NCI-H2107 treated with DMSO at 0.1 percent for 48 hours (cell line): ENCODE results near the gene UBR1.
"Not testable (repeated sequence)": the region's sequence is repeated elsewhere in the genome, so short reads cannot be mapped to it uniquely, and the experiment has no call there.

ENCODE experiments used
- DNase-seq: peaks from one replicate; lab custom pipeline; 2025; ENCODE audit not compliant: unreplicated experiment; lab: John Stamatoyannopoulos, UW

The UBR1 gene

DNA sequence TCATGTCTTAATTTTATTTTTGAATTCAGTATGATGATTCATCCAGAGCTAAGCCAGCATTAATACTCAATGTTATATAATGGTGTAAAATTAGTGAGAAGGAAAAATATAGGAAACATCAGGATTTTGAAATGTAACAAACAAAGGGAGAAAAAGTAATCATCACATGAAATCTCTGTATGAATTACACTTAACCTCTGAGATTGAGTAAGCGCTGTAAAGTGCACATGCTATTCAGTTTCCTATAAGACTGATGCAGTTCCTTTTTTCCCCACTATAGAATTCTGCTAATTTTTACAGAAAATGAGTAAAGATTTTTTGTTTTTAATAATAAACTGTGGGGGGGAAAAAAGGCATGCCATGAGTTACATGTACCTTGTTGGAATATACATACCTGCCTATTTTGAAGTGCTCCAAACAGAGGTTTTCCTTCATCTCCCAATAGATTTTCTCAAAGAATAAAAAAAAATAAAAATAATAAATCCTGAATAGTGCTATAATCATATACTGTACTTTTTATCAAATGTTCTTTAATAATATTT is 121.3 kb downstream of the UBR1 start:
- no peak for DNase-seq

DNA sequence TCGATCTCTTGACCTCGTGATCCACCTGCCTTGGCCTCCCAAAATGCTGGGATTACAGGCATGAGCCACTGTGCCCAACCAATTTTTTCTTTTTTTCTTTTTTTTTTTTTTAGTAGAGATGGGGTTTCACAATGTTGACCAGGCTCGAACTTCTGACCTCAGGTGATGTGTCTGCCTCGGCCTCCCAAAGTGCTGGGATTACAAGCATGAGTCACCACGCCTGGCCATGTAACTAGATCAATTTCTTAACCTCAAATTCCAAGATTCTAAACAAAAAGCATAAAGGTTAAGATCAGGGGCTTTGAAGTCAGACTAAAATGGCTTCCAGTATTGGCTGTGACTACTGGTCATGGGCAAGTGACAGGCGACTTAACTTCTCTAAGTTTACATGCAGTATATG is 126.7 kb downstream of the UBR1 start:
- DNase-seq, result not testable (repeated sequence)

DNA sequence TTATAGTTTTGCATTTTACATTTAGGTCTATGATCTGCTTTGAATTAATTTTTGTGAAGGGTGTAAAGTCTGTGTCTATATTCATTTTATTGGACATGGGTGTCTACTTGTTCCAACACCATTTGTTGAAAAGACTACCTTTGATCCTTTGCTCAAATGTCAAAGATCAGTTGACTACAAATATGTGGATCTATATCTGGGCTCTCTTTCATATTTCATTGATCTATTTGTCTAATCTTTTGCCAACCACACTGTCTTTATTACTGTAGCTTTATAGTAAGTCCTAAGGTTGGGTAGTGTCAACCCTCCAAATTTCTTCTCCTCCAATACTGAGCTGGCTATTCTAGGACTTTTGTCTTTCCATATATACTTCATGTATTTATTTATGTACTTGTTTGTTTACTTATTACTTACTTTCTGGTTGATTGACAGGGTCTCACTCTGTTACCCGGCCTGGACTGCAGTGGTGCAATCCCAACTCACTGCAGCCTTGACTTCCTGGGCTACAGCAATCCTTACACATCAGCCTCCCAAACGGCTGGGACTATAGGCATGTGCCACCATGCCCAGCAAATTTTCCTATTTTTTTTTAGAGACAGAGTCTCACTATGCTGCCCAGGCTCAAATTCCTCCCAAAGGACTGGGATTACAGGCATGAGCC is 131.5 kb downstream of the UBR1 start:
- no peak for DNase-seq

DNA sequence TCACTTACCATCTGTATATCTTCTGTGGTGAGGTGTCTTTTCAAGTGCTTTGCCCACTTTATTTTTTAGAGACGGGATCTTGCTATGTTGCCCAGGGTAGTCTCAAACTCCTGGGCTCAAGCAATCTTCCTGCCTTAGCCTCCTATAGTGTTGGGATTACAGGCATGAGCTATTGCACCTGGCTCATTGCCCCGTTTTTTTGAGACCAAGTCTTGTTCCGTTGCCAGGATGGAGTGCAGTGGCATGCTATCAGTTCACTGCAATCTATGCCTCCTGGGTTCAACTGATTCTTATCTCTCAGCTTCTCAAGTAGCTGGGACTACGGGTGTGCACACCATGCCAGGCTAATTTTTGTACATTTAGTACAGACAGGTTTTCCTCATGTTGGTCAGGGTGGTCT is 132.7 kb downstream of the UBR1 start:
- no peak for DNase-seq

DNA sequence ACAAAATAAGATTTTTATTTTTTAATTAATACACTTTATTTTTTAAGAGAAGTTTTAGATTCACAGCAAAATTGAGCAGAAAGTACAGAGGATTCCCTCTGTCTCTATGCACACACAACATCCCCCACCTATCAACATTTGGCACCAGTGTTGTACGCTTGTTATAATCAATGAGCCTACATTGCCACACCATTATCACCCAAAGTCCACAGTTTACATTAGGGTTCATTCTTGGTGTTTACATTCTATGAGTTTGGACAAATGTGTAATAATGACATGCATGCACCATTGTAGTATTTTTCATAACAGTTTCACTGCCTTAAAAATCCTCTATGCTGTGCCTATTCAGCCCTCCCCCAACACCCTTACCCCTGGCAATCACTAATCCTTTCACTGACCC is 134.0 kb downstream of the UBR1 start:
- DNase-seq, result no peak

DNA sequence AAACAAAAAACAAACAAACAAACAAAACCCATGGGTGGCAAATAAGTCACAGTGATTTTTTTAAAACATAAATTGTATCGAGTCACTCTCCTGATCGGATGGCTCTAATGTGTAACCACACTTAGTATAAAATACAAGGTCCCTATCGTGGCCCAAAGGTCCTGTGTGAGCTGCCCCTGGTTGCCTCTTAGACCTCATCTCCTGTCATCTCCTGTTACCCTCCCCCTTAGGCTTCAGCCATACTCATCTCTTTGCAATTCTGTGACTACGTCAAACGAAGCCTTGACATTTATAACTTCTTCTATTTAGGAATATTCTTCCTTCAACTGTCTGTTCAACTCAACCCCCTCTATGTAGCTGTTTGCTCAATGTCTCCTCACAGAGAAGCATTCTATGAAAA is 141.4 kb downstream of the UBR1 start:
- no peak for DNase-seq

DNA sequence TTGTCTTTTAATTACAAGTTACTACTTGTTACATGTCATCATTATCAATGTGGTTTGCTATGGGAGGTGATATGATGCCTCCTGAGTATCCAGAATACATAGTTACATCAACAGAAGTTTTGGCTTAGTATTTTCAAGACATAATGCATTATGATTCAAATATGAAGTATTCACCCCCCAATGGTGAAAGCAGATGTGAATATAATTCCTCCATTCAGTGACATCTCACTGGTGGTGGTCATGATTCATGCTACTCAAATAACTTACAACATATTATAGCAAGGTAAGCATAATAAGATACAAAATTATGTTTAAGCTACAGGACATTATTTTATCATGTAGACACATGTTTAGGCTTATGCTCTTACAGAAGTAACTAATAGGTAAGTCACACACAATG is 150.3 kb downstream of the UBR1 start:
- no peak for DNase-seq

DNA sequence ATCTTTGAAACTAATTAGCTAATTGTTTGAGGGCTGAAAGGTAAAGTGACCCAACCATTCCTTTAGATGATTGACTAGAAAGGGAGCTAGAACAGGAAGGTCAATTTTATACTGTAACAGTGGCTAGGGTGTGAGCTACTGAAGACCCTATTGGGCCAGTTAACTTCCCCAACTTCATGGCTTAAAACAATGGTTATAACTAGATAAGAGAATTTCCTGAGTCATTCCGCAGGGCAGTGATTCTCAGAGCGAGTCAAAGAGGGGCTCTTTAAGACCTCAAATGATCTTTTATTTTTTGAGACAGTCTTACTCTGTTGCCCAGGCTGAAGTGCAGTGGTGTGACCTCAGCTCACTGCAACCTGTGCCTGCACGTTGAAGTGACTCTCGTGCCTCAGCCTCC is 151.5 kb downstream of the UBR1 start:
- no peak for DNase-seq

DNA sequence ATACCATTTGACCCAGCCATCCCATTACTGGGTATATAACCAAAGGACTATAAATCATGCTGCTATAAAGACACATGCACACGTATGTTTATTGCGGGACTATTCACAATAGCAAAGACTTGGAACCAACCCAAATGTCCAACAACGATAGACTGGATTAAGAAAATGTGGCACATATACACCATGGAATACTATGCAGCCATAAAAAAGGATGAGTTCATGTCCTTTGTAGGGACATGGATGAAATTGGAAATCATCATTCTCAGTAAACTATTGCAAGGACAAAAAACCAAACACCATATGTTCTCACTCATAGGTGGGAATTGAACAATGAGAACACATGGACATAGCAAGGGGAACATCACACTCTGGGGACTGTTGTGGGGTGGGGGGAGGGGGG is 156.9 kb downstream of the UBR1 start:
- DNase-seq, result not testable (repeated sequence)

DNA sequence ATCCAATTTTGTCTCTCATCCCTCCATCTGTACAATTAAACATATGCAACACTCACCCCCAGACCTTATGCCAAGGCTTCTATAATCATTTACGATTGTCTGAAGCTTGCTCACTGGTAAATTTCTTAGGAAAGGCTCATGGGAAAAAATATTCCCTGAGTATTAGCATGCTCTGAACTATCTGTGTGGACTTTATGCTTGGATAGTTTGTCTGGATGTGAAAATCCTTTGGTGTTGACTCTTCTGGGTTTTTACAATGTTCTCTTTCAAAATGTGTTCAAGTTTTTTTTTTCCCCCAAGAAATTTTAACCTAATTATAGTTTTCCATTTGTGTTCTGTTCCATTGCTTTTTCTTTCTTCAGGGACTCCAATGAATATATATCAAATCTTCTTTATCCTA is 165.3 kb downstream of the UBR1 start:
- no peak for DNase-seq

DNA sequence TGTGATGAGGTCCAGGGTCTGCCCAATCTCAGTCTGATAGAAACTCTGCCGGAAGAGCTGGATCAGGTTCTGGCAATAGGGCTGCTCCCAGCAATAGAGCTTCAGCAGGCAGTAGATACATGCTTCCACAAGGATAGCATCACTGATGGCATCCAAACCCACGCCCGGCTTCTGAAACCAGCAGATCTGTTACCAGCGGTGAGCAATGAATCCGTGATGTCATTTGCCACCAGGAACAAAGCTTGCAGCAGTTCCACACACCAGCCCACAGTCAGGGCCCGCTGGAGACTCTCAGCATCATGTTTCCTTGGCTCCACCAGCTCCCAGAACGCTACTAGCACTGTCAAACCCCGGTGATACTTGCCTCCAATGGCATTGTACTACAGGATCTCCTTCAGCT is 166.0 kb downstream of the UBR1 start:
- no peak for DNase-seq

DNA sequence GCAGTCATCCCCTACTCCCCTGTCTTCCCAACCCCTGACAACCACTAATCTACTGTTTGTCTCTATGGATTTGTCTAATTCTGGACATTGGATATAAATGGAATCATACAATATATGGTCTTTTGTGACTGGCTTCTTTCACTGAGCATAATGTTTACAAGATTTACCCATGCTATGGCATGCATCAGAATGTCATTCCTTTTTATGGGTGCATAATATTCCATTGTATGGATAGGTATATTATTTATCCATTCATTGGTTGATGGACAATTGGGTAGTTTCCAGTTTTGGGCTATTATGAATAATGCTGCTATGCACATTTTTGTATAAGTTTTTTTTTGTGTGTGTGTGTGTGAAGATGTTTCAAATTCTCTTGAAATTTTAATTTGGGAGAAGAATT is 168.7 kb downstream of the UBR1 start:
- no peak for DNase-seq

DNA sequence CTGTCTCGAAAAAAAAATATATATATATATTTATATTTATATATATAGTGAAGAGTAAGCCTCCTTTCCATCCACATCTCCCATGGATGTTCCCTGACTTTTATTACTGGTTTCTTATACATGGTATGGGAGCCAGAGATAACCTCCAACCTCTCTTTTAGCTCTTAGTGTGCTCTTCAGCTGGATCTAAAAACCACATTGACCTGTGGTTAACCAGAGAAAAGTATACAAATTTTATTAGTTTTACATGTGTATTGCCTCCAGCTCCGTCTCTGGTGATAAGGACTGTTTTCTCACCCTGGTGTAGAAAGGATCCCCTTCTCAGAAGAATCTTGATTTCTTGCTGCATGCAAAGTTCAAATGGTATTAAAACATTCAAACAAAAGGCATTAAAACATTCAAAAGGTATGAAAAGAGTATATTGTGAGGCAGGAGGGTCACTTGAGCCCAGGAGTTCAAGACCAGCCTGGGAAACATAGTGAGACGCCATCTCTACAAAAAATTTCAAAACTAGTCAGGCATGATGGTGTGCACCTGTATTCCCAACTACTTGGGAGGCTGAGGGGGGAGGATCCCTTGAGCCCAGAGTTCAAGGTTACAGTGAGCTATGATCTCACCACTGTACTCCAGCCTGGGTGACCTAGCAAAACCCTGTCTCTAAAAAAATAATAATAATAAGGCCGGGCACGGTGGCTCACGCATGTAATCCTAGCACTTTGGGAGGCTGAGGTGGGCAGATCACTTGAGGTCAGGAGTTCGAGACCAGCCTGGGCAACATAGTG is 171.8 kb downstream of the UBR1 start:
- DNase-seq, result no peak

DNA sequence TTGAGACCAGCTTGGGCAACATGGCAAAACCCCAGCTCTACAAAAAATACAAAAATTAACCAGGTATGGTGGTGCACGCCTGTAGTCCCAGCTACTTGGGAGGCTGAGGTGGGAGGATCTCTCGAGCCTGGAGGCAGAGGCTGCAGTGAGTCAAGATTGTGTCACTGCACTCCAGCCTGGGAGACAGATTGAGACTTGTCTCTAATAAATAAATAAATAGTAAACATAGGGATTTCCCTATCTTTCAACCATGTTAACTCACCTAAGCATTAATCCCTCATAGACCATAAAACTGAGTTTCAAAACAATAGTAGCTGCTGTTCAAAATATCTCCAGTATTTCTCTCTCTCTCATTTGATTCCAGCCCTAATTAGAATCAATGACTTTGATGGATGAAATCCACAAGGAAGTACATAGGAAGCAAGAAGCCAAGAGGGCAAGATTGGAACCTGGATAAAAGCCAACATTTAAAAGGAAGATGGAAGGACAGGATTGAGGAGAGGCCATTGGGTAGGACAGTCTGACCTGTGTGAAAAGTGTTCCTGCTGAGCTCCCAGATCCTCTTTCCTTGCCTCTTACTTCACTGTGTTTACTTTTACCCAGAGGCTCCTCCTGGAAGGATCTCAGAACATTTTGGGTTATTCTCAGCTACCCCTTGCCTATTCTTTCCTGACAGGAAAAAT is 172.9 kb downstream of the UBR1 start:
- DNase-seq, result no peak

DNA sequence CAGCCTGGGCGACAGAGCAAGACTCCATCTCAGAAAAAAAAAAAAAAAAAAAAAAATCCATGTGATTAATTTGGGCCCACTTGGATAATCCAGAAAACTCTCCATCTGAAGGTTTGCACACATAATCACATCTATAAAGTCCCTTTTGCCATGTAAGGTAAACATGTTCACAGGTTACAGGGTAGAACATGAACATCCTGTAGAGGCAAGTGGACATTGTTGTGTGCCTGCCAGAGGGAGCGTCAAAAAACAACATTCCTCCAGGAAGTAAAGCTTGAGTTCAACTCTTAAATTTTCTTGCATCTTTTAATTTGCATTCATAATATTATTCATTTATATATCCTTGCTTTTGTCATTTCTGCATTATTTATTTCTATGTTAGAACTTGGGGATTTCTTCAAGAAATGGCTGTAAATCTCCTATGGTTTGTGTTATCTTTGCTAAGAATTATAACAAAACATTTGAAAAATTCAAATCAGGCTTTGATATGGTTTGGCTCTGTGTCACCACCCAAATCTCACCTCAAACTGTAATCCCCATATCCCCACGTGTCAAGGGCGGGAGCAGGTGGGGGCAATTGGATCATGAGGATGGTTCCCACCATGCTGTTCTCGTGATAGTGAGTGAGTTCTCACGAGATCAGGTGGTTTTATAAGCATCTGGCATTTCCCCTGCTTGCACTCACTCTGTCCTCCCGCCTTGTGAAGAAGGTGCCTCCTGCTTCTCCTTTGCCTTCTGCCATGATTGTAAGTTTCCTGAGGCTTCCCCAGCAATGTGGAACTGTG is 173.9 kb downstream of the UBR1 start:
- DNase-seq, result no peak

DNA sequence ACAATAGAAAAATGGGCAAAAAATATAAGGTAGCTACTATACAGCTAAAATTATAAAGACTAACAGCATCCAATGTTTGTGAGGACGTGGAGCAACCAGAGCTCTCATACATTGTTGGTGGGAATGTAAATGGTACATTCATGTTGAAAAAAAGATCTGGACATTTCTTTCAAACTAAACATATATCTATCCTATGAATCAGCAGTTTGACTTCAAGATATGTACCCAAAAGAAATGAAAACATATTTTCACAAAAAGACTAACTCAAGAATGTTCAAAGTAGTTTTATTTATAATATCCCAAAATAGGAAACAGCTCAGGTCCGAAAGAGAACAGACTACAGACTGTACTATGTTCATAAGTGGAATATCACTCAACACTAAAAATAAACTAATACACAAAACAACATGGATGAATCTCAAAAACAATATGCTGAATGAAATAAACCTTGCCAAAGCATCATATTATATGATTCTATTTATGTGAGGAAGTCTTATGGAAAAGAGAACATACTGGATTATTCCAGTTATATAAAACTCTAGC is 176.5 kb downstream of the UBR1 start:
- no peak for DNase-seq

DNA sequence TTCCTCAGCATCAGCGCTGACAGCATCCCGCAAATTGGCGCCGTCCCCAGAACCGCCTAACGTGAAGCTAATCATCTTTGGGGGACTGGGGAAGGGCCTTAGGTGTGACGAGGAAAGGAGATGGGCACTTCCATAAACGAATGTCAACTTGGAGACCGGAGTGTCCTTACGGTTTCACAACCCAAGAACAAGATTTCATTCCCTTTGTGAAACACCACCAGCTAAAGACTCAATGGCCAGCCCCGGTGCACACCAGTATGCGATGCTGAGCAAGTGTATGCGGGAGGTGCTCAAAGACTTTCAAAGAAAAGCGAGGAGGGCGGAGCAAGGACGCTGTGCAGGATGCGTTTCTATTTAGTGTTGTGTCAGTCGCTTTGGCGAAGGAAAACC is 184.5 kb downstream of the UBR1 start:
- DNase-seq, result no peak

DNA sequence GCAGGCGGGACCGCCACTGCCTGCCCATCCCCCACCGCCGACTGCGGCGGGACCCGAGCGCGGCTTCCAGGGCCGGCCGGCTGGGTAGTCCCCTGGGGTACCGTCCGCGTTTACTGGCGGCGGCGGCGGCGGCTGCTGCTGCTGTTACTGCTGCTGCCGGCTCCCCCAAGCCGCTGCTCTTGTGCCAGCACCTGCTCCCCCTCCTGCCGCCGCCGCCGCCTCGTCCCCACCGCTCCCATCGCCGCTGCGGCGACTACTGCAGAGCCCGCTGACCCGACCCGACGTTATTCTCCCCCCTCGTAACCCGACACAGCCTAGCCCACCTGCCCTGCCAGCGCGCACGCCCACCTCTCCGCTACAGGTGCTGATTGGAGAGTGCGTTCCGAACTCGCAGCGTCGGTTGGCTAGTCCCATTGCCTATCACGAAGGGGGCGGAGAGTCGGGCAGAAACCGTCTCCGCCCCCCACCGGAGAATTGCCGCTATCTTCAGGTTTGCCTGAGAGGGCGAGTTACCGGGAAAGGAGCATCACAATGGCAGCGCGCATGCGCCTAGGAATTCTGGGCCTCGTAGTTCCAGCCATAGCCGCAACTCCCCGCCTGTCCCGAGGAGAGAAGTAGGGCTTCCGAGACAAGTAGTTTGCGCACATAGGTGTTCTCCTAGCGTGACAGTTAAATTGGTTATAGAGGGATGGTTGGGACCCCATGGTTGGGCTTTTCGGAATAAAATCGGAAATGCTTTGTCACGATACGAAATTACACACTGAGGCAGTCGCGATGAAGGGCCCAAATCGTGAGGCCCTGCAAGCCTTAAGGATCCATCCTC is 185.1 kb downstream of the UBR1 start, which contains the start of gene TTBK2:
Gene TTBK2 (minus strand): TSS at position 260 of the 823 bp plus-strand sequence. CDS start 42,161 bp downstream, outside the sequence.
- peak; percentile 94 for DNase-seq

DNA sequence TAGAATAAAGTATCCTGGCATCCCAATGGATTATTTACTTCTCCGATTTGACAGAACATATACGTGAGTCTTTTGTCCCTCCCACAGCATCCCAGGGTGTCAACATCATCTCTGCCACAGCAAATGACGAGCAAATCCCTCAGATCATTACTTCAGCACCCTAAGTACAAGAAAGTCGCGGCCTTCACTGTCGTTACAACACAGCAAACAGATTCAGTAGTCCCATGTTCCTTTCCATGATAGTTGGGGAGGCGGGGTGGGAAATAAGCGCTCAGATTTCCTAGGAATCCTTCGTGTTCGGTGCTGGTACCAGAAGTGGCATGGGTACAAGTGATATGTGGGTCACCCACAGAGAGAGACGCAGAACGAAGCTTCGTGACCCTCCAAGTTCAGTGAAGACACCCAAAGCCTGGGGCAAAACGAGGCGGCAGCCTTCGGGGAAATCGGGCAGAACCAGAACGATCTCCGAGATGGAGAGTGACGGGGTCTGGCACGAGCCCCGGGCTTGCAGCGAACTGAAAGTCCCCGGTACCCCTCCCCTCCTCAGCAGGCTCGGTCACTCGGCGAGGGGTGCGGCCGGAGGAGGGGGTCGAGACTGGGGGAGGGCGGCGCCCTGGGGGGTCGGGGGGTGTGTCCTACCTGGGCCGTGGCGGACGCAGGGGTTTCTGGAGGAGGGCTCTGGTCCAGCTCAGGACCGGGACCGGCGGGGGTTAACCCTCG is 185.9 kb downstream of the UBR1 start:
- peak; percentile 7 for DNase-seq
